H1 (cell line): ENCODE data around the gene TSC2. TPM values are rescaled to one million over a fixed set of nuclear protein-coding genes. Genes with fewer than 3 reads are reported as not detected.

Experiments
- BACH1 ChIP-seq: IDR thresholded peaks from 2 replicates; pipeline ENCODE4 v1.6.1; 2012; ENCODE audit warnings: low read length, improper control_type of control experiment
- CBX8 ChIP-seq: fragments of 300-800, 300-1000 bp; sonication (generic); IDR thresholded peaks from 2 replicates; pipeline ENCODE4 v1.7.1; 2016; ENCODE audit warnings: low read depth, low read length, borderline replicate concordance
- CHD1 ChIP-seq: IDR thresholded peaks from 2 replicates; pipeline ENCODE4 v1.6.1; 2012; ENCODE audit warnings: low read depth, low read length, improper control_type of control experiment
- EGR1 ChIP-seq: IDR thresholded peaks from 2 replicates; pipeline ENCODE4 v1.6.1; 2011; ENCODE audit warnings: low read depth, low read length, borderline replicate concordance
- EZH2 ChIP-seq: fragments of 200-600 bp; sonication (generic); IDR thresholded peaks from 2 replicates; pipeline ENCODE4 v1.7.1; 2012; ENCODE audit warnings: low read depth, mild to moderate bottlenecking, moderate library complexity, low read length, inconsistent platforms; ENCODE audit not compliant: severe bottlenecking
- GABPA ChIP-seq: IDR thresholded peaks from 2 replicates; pipeline ENCODE4 v1.6.1; 2011; ENCODE audit warnings: mild to moderate bottlenecking, low read length, moderate library complexity, borderline replicate concordance; ENCODE audit not compliant: insufficient read depth
- HDAC2 ChIP-seq, 2 experiments: fragments of 300-600 bp in 1 of 2; sonication (generic) in 1 of 2; IDR thresholded peaks; 2 replicates each; pipeline ENCODE4 v1.6.1; 2011 to 2012; ENCODE audit warnings: low read depth in 2 of 2, low read length in 2 of 2, mild to moderate bottlenecking in 2 of 2, moderate library complexity in 2 of 2, borderline replicate concordance in 1 of 2, inconsistent platforms in 1 of 2
- KDM5A ChIP-seq: fragments of 200-600 bp; IDR thresholded peaks from 2 replicates; pipeline ENCODE4 v1.7.1; 2012; ENCODE audit warnings: mild to moderate bottlenecking, low read length, inconsistent platforms, mixed read lengths
- NRF1 ChIP-seq: IDR thresholded peaks from 2 replicates; pipeline ENCODE4 v1.6.1; 2011; ENCODE audit warnings: mild to moderate bottlenecking, low read depth, low read length, improper control_type of control experiment
- PHF8 ChIP-seq: fragments of 200-600 bp; sonication (generic); conservative IDR thresholded peaks from 2 replicates; pipeline ENCODE4 v1.7.1; 2012; ENCODE audit warnings: low read depth, mild to moderate bottlenecking, inconsistent platforms, low read length, moderate library complexity
- POLR2A ChIP-seq, 2 experiments: IDR thresholded peaks; 1 replicate in 1 of 2; 2 replicates in 1 of 2; pipeline ENCODE4 v1.6.1; 2011; ENCODE audit warnings: low read depth in 2 of 2, low read length in 2 of 2, mild to moderate bottlenecking in 2 of 2; ENCODE audit errors: control extremely low read depth in 1 of 2
- POLR2AphosphoS5 ChIP-seq: IDR thresholded peaks from 2 replicates; pipeline ENCODE4 v1.6.1; 2011; ENCODE audit warnings: low read depth, low read length
- RNF2 ChIP-seq: fragments of 200-900, 300-1000 bp; sonication (generic); IDR thresholded peaks from 2 replicates; pipeline ENCODE4 v1.7.1; 2016; ENCODE audit warnings: borderline replicate concordance, low read depth, mild to moderate bottlenecking, antibody characterized with exemption, low read length; ENCODE audit not compliant: poor library complexity, severe bottlenecking; ENCODE audit errors: missing control alignments
- RXRA ChIP-seq: IDR thresholded peaks from 2 replicates; pipeline ENCODE4 v1.6.1; 2011; ENCODE audit warnings: low read depth, mild to moderate bottlenecking, low read length, moderate library complexity; ENCODE audit not compliant: insufficient read depth
- SAP30 ChIP-seq: fragments of 300-600 bp; sonication (generic); IDR thresholded peaks from 2 replicates; pipeline ENCODE4 v1.7.1; 2012; ENCODE audit warnings: low read length, moderate library complexity, mild to moderate bottlenecking, inconsistent platforms; ENCODE audit not compliant: insufficient read depth, insufficient replicate concordance
- SIN3A ChIP-seq, 2 experiments: IDR thresholded peaks in 1 of 2; conservative IDR thresholded peaks in 1 of 2; 2 replicates each; pipeline ENCODE4 v1.6.1; 2011 to 2012; ENCODE audit warnings: low read length in 2 of 2, improper control_type of control experiment in 1 of 2, low read depth in 1 of 2, mild to moderate bottlenecking in 1 of 2
- SP4 ChIP-seq: IDR thresholded peaks from 2 replicates; pipeline ENCODE4 v1.6.1; 2012; ENCODE audit warnings: low read length, inconsistent platforms
- SUZ12 ChIP-seq: fragments of 200-600 bp; sonication (generic); IDR thresholded peaks from 2 replicates; pipeline ENCODE4 v1.6.1; 2012; ENCODE audit warnings: mild to moderate bottlenecking, inconsistent platforms, low read length, moderate library complexity, mixed read lengths
- TCF12 ChIP-seq: IDR thresholded peaks from 2 replicates; pipeline ENCODE4 v1.6.1; 2011; ENCODE audit warnings: low read depth, mild to moderate bottlenecking, low read length
- TEAD4 ChIP-seq: IDR thresholded peaks from 2 replicates; pipeline ENCODE4 v1.6.1; 2012; ENCODE audit warnings: low read depth, low read length, inconsistent platforms, mixed read lengths
- USF2 ChIP-seq: IDR thresholded peaks from 2 replicates; pipeline ENCODE4 v1.6.1; 2011; ENCODE audit warnings: low read length, improper control_type of control experiment
- polyA plus RNA-seq, 7 experiments: library from polyadenylated mRNA; depleted of rRNA in 3 of 7; stranded (reverse) in 5 of 7; unstranded in 2 of 7; fragments of >200 nt in 5 of 7; fragments of 200-250 nt in 2 of 7; gene quantifications; 1 replicate in 5 of 7; 2 replicates in 1 of 7; 4 replicates in 1 of 7; pipeline versions ENCODE4 v1.2.1 to v1.2.3, GENCODE V29; 2011 to 2013; ENCODE audit warnings: missing spikeins in 2 of 7, mixed read lengths in 2 of 7
- total RNA-seq: library from RNA; stranded (reverse); fragmentation: NEBNext Ultra II Directional; extraction: Animal tissue kit (Norgen Biotek cat#: 25700); gene quantifications from 2 replicates; pipeline ENCODE4 v1.2.1, GENCODE V29; 2021
- TF ChIP-seq, protein P1 (sequence below): IDR thresholded peaks from 2 replicates; pipeline ENCODE4 v1.6.1; 2012; ENCODE audit warnings: inconsistent platforms

Gene TSC2
- total and polyA plus RNA-seq, 2 of the 8 experiments (the other 6 are each of a cell fraction or from before 2014, with no cell fraction given): 65.9 to 96.6 TPM

DNA sequence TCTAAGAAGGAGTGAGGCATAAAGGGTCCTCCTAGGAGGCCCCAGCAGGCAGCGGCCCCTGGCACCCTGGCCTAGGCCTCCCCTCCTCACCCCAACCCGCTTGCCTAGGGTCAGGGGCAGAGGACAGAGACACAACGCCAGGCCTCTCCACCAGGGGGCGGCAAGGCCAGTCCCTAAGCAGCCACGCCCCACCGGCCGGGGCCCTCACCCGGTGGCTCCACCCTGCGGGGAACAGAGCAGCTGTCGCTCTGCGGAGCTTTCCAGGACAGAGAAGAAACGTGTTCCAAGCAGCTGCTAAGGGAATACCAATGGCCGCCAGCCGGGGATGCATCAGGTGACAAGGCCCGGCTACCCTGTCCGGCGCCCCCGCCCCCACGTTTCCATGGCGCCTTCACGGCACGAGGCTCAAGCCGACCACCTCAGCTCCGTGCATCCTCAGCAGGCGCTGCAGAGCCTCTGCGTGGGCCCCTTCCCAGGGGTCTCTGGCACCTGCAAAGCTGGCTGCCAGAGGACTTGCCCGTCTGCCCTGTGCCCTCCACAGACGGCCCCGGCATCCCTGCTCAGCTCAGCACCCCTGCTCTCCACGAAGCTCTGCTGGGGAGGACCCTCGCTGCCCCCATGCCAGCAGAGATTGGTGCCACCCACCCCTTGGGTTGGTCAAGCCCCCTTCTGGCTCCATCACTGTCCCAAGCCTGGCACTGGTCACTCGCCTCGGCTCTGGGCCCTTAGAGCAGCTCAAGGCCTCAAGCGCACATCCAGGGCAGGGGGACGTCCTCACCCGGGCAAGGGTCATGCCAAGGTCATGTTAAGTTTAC, 43.8 kb upstream of the TSC2 start (continued):
- TF ChIP-seq CHD1 (no peak), BACH1 (no peak; the same call in 1 of the 2 replicates), HDAC2 (IDR thresholded peaks at IDR 0.05; ENCODE audit: borderline replicate concordance in 1 of 2, low read depth in 2 of 2, low read length in 2 of 2) (no peak), NRF1 (no peak), POLR2AphosphoS5 (no peak), SP4 (peak; percentile 95), POLR2A (IDR thresholded peaks at IDR 0.05; ENCODE audit: control extremely low read depth in 1 of 2, low read depth in 2 of 2, low read length in 2 of 2) (no peak), CBX8 (no peak), RXRA (no peak), TCF12 (0 out of 2 replicates have a peak, but pooled peaks have one; percentile 83), SUZ12 (no peak), PHF8 (no peak), USF2 (peak; percentile 53), GABPA (peak; percentile 75; the same call in 1 of the 2 replicates), EGR1 (peak; percentile 56; the same call in 1 of the 2 replicates), KDM5A (no peak), RNF2 (no peak), TEAD4 (0 out of 2 replicates have a peak, but pooled peaks have one; percentile 8), SIN3A (conservative IDR thresholded peaks at IDR 0.05 in 1 of 2, IDR thresholded peaks at IDR 0.05 in 1 of 2; ENCODE audit: low read depth in 1 of 2, low read length in 2 of 2) (peak; percentile 93 to 98; a peak in 3 of 4 replicates), EZH2 (no peak), SAP30 (no peak)
- TF ChIP-seq, protein P1, sequence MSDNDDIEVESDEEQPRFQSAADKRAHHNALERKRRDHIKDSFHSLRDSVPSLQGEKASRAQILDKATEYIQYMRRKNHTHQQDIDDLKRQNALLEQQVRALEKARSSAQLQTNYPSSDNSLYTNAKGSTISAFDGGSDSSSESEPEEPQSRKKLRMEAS: peak; percentile 89; the same call in 1 of the 2 replicates
